Measurements from ENCODE around the gene ABCC2.
A peak's percentile ranks its signal among the peaks of the same experiment; 100 is the strongest.
"Not testable (repeated sequence)": the region's sequence is repeated elsewhere in the genome, so short reads cannot be mapped to it uniquely, and the experiment has no call there.

The ABCC2 gene

GRCh38 chr10:99809931-99810615, 27.6 kb downstream of the ABCC2 start:
- DNase-seq: no peak

- no peak for DNase-seq
These were observed 29.7 kb downstream of the ABCC2 start for GRCh38 chr10:99812177-99812576.

- DNase-seq: no peak
These were observed 31.7 kb downstream of the ABCC2 start for GRCh38 chr10:99814143-99814542.

- DNase-seq: no peak
These were observed 33.2 kb downstream of the ABCC2 start for GRCh38 chr10:99815621-99816020.

GRCh38 chr10:99827936-99828335, 45.5 kb downstream of the ABCC2 start:
- no peak for DNase-seq

GRCh38 chr10:99828464-99828863, 46.0 kb downstream of the ABCC2 start:
- DNase-seq: no peak

GRCh38 chr10:99832439-99832838, 50.0 kb downstream of the ABCC2 start:
- DNase-seq: no peak

- no peak for DNase-seq
These were observed 52.0 kb downstream of the ABCC2 start for GRCh38 chr10:99834410-99834809.

- no peak for DNase-seq
These were observed 53.5 kb downstream of the ABCC2 start for GRCh38 chr10:99835947-99836346.

- no peak for DNase-seq
These were observed 54.3 kb downstream of the ABCC2 start for GRCh38 chr10:99836711-99837110.

- not testable (repeated sequence) for DNase-seq
These were observed 58.4 kb downstream of the ABCC2 start for GRCh38 chr10:99840859-99841258.

GRCh38 chr10:99841746-99842145, 59.3 kb downstream of the ABCC2 start:
- DNase-seq: no peak

- no peak for DNase-seq
These were observed 60.9 kb downstream of the ABCC2 start for GRCh38 chr10:99843310-99843709.

GRCh38 chr10:99844433-99844955, 62.1 kb downstream of the ABCC2 start:
- DNase-seq: no peak

- DNase-seq: peak; percentile 30 to 81 (median 59)
These were observed 63.5 kb downstream of the ABCC2 start for GRCh38 chr10:99845837-99846382.

- DNase-seq: no peak
These were observed 66.6 kb downstream of the ABCC2 start for GRCh38 chr10:99849057-99849456.

GRCh38 chr10:99849536-99849935, 67.1 kb downstream of the ABCC2 start:
- peak in 1 of 3 experiments; percentile 40 for DNase-seq

- peak in 2 of 3 experiments; percentile 22 to 64 for DNase-seq
These were observed 67.8 kb downstream of the ABCC2 start for GRCh38 chr10:99850021-99850766.

GRCh38 chr10:99850767-99851340, 68.4 kb downstream of the ABCC2 start:
- no peak for DNase-seq

GRCh38 chr10:99851825-99852224, 69.4 kb downstream of the ABCC2 start:
- DNase-seq: no peak

- DNase-seq: no peak
These were observed 70.2 kb downstream of the ABCC2 start for GRCh38 chr10:99852481-99853213.

- DNase-seq: no peak
These were observed 71.2 kb downstream of the ABCC2 start for GRCh38 chr10:99853655-99854054.

GRCh38 chr10:99854860-99855259, 72.4 kb downstream of the ABCC2 start:
- DNase-seq: peak in 1 of 3 experiments; percentile 18
